ENCODE data around the gene SPATA31D3. TPM values are rescaled to one million over a fixed set of nuclear protein-coding genes. Genes with fewer than 3 reads are reported as not detected.

Gene SPATA31D3
- total and polyA plus RNA-seq, 4 donors = not detected

DNA sequence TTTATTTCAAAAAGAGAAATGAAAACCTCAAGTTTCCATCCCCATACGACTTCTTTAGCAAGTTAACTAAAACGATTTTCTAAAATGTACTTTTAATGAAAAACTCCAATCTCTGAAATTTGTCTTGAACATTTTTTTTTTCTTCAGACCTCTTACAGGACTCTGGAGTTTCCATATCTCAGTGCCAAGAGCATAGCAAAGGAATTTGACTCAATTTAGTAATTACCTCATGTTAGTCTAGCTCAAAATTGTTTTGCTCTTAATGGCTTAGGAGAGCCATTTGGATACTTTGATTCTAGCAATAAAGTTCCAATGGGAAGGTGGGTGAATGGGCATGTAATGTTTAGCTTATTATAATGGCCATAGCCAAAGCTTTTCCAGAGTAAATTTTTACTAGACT is 41.1 kb upstream of the SPATA31D3 start:
- Histone ChIP-seq H3K4me1 (ENCODE audit: control insufficient read depth in 4 of 4, insufficient read depth in 4 of 4, low read length in 3 of 4) (no peaks in the 10 kb centered on the region), H3K36me3 (ENCODE audit: control insufficient read depth in 4 of 4, insufficient read depth in 3 of 4, low read depth in 1 of 4, low read length in 3 of 4) (no peaks in the 10 kb centered on the region), H3K4me3 (ENCODE audit: low read depth in 1 of 3, low read length in 3 of 3) (no peak overlapping the region), H3K9me3 (ENCODE audit: control insufficient read depth in 4 of 4, low read length in 3 of 4) (no peaks in the 10 kb centered on the region), H3K9ac (ENCODE audit: low read depth in 1 of 2, low read length in 2 of 2) (no peak overlapping the region), H3K27ac (ENCODE audit: low read depth in 1 of 2, low read length in 2 of 2) (no peak overlapping the region), H3K27me3 (ENCODE audit: control insufficient read depth in 4 of 4, insufficient read depth in 4 of 4, low read length in 3 of 4) (no peaks in the 10 kb centered on the region)
- TF ChIP-seq, protein P1, sequence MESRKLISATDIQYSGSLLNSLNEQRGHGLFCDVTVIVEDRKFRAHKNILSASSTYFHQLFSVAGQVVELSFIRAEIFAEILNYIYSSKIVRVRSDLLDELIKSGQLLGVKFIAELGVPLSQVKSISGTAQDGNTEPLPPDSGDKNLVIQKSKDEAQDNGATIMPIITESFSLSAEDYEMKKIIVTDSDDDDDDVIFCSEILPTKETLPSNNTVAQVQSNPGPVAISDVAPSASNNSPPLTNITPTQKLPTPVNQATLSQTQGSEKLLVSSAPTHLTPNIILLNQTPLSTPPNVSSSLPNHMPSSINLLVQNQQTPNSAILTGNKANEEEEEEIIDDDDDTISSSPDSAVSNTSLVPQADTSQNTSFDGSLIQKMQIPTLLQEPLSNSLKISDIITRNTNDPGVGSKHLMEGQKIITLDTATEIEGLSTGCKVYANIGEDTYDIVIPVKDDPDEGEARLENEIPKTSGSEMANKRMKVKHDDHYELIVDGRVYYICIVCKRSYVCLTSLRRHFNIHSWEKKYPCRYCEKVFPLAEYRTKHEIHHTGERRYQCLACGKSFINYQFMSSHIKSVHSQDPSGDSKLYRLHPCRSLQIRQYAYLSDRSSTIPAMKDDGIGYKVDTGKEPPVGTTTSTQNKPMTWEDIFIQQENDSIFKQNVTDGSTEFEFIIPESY (IDR thresholded peaks at IDR 0.05) = no peak
- no peak for TF ChIP-seq YY1 (IDR thresholded peaks at IDR 0.05)
- TF ChIP-seq RXRA (IDR thresholded peaks at IDR 0.05) = no peak
- TF ChIP-seq GABPA (IDR thresholded peaks at IDR 0.05 in 1 of 2, conservative IDR thresholded peaks at IDR 0.05 in 1 of 2) = no peak
- no peak for TF ChIP-seq FOXA1 (IDR thresholded peaks at IDR 0.05)
- no peak for TF ChIP-seq JUND (IDR thresholded peaks at IDR 0.05)
- TF ChIP-seq RAD21 (IDR thresholded peaks at IDR 0.05) = no peak
- no peak for TF ChIP-seq TAF1 (conservative IDR thresholded peaks at IDR 0.05)
- TF ChIP-seq, protein P2, sequence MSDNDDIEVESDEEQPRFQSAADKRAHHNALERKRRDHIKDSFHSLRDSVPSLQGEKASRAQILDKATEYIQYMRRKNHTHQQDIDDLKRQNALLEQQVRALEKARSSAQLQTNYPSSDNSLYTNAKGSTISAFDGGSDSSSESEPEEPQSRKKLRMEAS (IDR thresholded peaks at IDR 0.05) = no peak
- no peak for TF ChIP-seq HNF4A (conservative IDR thresholded peaks at IDR 0.05)
- TF ChIP-seq, protein P3, sequence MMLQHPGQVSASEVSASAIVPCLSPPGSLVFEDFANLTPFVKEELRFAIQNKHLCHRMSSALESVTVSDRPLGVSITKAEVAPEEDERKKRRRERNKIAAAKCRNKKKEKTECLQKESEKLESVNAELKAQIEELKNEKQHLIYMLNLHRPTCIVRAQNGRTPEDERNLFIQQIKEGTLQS (IDR thresholded peaks at IDR 0.05) = no peak
- no peak for TF ChIP-seq FOXA2 (IDR thresholded peaks at IDR 0.05)
- TF ChIP-seq, protein P4, sequence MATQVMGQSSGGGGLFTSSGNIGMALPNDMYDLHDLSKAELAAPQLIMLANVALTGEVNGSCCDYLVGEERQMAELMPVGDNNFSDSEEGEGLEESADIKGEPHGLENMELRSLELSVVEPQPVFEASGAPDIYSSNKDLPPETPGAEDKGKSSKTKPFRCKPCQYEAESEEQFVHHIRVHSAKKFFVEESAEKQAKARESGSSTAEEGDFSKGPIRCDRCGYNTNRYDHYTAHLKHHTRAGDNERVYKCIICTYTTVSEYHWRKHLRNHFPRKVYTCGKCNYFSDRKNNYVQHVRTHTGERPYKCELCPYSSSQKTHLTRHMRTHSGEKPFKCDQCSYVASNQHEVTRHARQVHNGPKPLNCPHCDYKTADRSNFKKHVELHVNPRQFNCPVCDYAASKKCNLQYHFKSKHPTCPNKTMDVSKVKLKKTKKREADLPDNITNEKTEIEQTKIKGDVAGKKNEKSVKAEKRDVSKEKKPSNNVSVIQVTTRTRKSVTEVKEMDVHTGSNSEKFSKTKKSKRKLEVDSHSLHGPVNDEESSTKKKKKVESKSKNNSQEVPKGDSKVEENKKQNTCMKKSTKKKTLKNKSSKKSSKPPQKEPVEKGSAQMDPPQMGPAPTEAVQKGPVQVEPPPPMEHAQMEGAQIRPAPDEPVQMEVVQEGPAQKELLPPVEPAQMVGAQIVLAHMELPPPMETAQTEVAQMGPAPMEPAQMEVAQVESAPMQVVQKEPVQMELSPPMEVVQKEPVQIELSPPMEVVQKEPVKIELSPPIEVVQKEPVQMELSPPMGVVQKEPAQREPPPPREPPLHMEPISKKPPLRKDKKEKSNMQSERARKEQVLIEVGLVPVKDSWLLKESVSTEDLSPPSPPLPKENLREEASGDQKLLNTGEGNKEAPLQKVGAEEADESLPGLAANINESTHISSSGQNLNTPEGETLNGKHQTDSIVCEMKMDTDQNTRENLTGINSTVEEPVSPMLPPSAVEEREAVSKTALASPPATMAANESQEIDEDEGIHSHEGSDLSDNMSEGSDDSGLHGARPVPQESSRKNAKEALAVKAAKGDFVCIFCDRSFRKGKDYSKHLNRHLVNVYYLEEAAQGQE (IDR thresholded peaks at IDR 0.05) = no peak
- DNase-seq (ENCODE audit: low spot score) = no peak
- whole genome bisulfite sequencing = 88% methylated on average over 2 of the region's 2 CpGs

DNA sequence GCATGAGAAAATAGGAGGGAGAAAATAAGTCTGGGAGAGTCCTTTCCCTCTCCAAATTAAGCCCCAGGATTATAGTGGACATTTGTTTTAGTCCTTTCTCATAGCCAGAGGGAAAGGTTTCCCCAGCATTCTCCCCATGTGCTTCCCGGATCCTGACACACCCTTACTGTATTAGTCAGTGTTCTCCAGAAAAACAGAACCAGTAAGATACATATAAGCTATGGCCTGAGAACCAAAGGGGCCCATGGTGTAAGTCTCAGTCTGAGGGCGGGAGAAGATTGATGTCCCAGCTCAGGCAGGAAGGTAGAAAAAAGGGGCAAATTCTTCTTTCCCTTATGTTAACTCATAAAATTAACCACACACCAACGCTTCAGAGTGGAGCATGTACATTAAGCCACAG is 40.7 kb upstream of the SPATA31D3 start:
- no peaks in the 10 kb centered on the region for H3K36me3 ChIP-seq (ENCODE audit: control insufficient read depth in 4 of 4, insufficient read depth in 3 of 4, low read depth in 1 of 4, low read length in 3 of 4)
- no peak for DNase-seq (ENCODE audit: low spot score)
- 90% methylated on average over 3 of the region's 3 CpGs for WGBS
- no peak for TF ChIP-seq HNF4G (IDR thresholded peaks at IDR 0.05)
- no peak for TF ChIP-seq RXRA (IDR thresholded peaks at IDR 0.05)
- no peak for TF ChIP-seq GABPA (IDR thresholded peaks at IDR 0.05 in 1 of 2, conservative IDR thresholded peaks at IDR 0.05 in 1 of 2)
- TF ChIP-seq NR2F2 (IDR thresholded peaks at IDR 0.05) = no peak
- TF ChIP-seq, protein P3 (IDR thresholded peaks at IDR 0.05) = no peak
- TF ChIP-seq HNF4A (conservative IDR thresholded peaks at IDR 0.05) = no peak
- H3K4me3 ChIP-seq (ENCODE audit: low read depth in 1 of 3, low read length in 3 of 3) = no peak overlapping the region
- no peak overlapping the region for H3K27ac ChIP-seq (ENCODE audit: low read depth in 1 of 2, low read length in 2 of 2)
- H3K9me3 ChIP-seq (ENCODE audit: control insufficient read depth in 4 of 4, low read length in 3 of 4) = no peaks in the 10 kb centered on the region
- H3K27me3 ChIP-seq (ENCODE audit: control insufficient read depth in 4 of 4, insufficient read depth in 4 of 4, low read length in 3 of 4) = no peaks in the 10 kb centered on the region
- H3K9ac ChIP-seq (ENCODE audit: low read depth in 1 of 2, low read length in 2 of 2) = no peak overlapping the region
- H3K4me1 ChIP-seq (ENCODE audit: control insufficient read depth in 4 of 4, insufficient read depth in 4 of 4, low read length in 3 of 4) = no peaks in the 10 kb centered on the region
